Adrenal gland (tissue), 5 donors: ENCODE measurements around the gene PACS1.

Experiments
- POLR2A ChIP-seq, 2 donors: fragments of 450-650 bp; IDR thresholded peaks; one replicate each; pipeline ENCODE4 v1.6.1; 2017; ENCODE audit warnings: antibody characterized with exemption in 2 of 2, mild to moderate bottlenecking in 2 of 2, moderate library complexity in 1 of 2
- TF ChIP-seq, protein P1 (sequence below), 6 experiments: fragments of 450-650 bp in 4 of 6; fragments of 200-600 bp in 2 of 6; sonication (generic) in 1 of 6; IDR thresholded peaks; 1 replicate in 5 of 6; 2 replicates in 1 of 6; pipeline versions ENCODE4 v1.5.1 to v1.8.0; 2016 to 2021; ENCODE audit warnings: antibody characterized with exemption in 6 of 6, mild to moderate bottlenecking in 2 of 6, moderate library complexity in 1 of 6
- donor health status: DM: no; HTN: no; CAD: no.

DNA sequence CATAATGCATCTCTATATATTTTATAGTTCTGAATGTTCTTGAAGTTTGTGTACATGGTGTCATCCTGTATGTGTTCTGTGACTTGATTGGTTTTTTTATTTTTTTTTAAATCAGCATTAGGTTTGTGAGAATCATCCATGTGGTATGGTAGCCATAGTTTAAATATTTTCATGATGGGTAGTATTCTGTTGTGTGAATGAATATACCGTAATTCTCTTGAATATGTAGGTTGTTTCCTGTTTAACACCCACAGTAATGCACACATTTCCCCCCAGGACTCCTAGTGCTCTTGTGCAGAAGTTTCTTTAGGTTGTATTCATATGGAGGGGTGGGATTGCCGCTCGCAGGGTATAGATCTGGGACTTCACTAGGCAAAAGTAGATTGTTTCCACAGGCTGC is 2.0 kb downstream of the PACS1 start:
- no peak for TF ChIP-seq POLR2A (IDR thresholded peaks at IDR 0.05)
- TF ChIP-seq, protein P1, sequence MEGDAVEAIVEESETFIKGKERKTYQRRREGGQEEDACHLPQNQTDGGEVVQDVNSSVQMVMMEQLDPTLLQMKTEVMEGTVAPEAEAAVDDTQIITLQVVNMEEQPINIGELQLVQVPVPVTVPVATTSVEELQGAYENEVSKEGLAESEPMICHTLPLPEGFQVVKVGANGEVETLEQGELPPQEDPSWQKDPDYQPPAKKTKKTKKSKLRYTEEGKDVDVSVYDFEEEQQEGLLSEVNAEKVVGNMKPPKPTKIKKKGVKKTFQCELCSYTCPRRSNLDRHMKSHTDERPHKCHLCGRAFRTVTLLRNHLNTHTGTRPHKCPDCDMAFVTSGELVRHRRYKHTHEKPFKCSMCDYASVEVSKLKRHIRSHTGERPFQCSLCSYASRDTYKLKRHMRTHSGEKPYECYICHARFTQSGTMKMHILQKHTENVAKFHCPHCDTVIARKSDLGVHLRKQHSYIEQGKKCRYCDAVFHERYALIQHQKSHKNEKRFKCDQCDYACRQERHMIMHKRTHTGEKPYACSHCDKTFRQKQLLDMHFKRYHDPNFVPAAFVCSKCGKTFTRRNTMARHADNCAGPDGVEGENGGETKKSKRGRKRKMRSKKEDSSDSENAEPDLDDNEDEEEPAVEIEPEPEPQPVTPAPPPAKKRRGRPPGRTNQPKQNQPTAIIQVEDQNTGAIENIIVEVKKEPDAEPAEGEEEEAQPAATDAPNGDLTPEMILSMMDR (IDR thresholded peaks at IDR 0.05) = no peak
